Stimulated activated CD8-positive, alpha-beta memory T cell treated with anti-CD3 and anti-CD28 coated beads, Interleukin-2, amount 100 ng/mL, for 1 hour (primary cell): ENCODE data around the gene GORAB.

Experiments used
- DNase-seq, 2 donors: peaks; one replicate each; pipeline ENCODE4 v3.0.0-alpha.2; 2020; ENCODE audit warnings: low read depth in 2 of 2

Gene GORAB

DNA sequence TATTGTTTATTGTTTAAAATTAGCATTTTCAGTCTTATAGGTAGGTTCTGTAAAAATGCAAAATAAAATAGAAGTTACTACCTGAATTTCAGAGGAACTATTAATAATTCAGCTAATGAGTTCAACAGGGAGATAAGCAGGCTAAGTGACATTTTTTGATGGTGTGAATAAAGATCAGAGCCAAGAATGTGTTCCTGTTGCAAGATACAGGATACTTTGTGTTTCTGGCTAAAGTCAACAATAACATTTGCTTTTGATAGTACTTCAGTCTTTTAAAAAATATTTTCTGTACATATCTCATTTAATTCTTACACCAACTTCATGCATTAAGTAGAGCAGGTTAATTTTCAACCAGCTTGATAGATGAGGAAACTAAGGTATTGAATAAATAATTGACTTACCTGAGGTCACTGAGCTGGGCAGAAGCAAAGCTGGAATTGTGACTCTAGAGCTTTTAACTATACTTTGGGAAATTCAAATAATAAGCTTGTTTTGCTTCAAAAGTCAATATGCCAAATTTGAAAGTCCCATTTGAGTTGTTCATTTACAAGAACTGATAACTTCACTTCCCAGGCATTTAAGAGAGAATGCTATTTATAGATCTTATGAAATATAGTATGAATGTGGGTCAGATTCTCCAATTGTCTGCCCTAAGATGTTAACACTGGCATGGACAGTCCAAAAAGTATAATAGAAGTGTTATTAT is 6.0 kb downstream of the GORAB start:
- DNase-seq: no peak

DNA sequence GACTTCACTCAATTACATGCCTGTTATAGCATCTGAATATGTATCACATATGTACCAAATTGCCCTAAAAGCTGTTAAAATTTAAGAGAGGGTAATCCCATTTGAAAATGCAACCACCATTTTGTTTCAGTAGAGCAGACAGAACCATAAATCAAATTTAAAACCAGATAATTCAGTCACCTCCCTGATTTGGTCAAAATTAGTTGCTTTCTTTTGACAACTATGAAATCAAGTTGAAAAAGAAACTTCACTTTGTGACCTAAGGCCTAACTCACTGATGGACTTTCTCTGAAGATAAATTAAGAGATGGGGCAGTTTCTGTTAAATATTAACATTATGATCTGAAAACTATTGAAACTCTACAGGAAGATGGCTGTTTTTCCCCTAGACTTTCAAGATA is 6.7 kb downstream of the GORAB start:
- DNase-seq: no peak

DNA sequence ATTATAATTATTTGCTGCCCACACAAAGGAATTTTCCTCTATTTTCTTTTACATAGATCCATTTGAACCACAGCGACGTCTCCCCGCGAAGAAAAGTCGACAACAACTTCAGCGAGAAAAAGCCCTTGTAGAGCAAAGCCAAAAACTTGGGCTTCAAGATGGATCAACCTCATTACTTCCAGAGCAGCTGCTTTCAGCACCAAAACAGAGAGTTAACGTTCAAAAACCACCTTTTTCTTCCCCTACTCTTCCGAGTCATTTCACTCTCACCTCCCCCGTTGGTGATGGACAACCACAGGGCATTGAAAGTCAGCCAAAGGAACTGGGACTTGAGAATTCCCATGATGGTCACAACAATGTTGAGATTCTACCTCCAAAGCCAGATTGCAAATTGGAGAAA is 7.2 kb downstream of the GORAB start:
- no peak for DNase-seq

DNA sequence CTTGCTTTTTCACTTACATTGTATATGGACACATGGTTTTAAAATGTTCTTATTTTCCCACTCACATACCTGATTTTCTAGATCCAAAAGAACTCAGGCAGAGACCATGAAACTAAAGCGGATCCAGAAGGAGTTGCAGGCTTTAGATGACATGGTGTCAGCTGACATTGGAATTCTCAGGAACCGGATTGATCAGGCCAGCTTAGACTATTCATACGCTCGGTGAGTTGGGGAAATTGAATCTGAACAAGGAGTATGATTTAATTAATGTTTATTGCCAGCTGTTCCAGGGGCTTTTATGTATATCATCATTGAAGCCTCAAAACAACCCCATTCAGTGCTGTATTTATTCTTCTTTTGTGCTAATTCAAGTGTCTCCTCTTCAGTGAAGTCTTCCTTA is 12.7 kb downstream of the GORAB start:
- DNase-seq: no peak

DNA sequence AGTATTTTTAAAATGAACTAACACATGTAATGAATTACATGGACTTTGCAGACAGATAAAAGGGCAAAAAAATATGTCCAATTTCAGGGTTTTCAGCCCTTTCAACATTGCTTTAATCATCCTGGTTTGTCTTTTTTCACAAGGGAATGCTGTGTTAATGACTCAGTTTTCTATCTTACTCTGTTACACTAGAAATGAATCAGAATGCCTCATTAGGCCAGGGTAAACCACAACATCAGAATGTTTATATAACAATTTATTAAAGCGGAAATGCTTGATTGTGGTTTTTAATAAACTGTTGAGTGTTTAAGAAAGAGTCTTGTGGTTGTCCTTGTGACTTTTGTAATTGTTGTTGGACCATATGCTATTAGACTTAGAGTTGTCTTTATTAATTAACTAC is 13.5 kb downstream of the GORAB start:
- DNase-seq: no peak

DNA sequence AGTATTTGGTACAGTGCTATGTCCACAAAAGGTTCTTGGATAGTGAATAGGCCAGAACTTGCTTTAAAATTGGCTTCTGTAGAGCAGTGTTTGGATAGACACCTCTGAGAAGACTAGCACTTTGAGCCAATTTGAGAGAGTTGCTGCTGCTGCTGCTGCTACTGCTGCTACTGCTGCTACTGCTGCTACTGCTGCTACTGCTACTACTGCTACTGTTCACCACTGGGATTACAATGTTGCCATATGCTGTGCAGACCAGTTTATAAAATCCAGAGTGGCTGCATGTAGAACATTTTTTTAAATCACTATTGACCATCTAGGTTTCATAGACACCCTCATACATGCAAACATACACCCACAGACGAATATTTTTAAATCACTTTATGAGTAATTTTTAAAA is 15.3 kb downstream of the GORAB start:
- no peak for DNase-seq

DNA sequence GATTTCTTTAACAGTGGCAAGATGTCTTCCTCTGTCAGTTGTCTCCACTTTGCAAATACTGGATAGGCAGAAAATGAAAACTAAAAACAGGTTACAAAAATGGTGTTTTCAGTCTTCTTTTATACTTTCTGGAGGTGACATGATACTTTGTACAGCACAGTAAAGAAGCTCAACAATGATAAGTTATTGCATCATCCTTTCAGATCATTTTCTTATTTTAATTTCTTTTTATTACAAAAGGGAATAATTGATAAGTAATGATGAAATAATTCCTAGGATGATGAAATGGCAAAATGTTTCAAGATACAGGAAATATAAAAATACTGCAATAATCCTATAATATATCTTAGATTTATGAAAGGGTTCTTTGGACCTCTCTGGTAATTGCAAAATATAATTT is 16.5 kb downstream of the GORAB start:
- no peak for DNase-seq

DNA sequence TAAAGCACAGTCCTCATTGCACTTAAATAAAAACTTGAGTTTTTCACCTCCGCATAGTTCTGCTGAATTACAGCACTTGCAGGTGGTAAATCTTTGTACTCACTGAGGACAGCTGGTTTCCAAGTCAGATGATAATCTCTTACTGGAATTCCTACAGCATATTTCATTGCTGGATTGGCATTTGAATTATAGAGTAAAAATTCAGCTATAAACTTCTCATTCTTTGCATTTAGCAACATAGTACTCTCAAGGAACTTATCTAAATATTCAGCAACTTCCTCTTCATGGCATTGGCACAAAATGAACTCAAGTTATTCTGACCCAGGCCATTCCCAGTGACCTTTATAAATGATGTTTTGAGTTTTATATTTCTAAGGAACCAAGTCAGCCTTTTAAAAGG is 23.4 kb downstream of the GORAB start:
- no peak for DNase-seq

DNA sequence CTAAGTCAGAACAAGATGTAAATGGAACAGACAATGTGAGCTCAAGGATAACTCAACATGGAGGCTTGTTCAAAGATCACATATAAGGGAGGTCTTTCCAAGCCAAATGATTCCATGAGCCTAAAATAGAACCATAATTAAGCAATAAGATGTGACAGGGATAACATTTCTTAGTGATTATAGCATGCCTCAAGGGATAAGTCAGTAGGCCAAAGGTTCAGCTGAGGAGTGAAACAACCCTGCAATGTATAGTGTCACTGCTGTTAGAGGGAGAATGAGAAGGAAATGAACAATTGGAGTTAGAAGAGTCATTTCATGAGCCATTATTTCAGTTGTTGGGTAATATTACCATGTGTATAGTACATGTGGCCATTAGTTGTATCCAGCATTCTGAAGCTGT is 25.0 kb downstream of the GORAB start:
- DNase-seq: no peak

DNA sequence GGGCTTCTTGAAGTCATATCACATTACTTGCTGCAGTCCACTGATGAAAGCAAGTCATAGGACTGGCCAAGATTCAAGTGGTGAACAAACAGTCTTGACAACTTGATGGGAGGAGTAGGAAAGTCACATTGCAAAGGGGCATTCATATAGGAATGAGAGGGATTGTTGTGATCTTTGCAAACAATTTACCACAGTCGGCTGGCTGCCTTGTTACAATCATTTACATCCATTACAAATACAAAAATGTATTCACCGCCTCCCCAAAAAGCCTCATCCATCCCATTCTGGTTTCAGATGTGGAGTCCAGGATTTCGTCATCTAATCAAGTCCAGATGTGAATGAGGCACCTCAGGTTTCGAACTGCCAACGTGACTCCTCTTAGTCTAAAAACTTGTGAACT is 26.8 kb downstream of the GORAB start:
- DNase-seq: no peak

DNA sequence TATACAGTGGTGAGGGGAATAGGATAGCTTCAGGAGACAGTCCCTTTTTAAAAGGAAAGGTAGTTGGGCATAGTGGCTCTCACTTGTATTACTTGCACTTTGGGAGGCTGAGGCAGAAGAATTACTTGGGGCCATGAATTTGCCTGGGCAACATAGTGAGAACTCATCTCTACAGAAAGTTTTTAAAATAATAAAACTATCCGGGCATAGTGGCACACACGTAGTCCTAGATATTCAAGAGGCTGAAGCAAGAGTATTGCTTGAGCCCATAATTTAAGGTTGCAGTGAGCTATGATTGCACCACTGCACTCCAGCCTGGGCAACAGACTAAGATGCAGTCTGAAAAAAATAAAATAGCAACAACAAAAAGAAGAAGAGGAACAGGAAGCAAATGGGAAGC is 27.2 kb downstream of the GORAB start:
- DNase-seq: no peak

DNA sequence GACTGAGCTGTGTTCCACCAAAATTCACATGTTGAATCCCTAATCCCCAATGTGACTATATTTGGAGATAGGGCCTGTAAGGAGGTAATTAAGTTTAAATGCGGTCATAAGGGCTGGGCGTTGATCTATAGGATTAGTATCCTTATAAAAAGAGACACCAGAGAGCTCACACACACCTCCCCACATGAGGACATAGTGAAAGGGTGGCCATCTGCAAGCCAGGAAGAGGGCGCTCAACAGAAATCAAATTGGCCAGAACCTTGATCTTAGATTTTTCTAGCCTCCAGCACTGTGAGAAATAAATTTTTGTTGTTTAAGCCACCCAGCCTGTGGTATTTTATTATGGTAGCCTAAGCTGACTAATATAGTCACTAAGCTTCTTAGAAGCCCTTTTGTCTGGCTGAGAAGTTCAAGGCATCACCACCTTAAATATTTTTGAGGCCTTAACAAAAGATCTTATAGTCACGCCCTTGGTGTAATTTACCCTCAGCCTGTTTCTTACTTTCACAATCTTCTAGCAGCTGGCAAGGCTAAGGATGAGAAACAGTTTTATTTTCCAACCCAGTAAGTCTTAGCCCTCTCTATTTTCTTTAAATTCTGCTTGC is 28.8 kb downstream of the GORAB start:
- DNase-seq: no peak

DNA sequence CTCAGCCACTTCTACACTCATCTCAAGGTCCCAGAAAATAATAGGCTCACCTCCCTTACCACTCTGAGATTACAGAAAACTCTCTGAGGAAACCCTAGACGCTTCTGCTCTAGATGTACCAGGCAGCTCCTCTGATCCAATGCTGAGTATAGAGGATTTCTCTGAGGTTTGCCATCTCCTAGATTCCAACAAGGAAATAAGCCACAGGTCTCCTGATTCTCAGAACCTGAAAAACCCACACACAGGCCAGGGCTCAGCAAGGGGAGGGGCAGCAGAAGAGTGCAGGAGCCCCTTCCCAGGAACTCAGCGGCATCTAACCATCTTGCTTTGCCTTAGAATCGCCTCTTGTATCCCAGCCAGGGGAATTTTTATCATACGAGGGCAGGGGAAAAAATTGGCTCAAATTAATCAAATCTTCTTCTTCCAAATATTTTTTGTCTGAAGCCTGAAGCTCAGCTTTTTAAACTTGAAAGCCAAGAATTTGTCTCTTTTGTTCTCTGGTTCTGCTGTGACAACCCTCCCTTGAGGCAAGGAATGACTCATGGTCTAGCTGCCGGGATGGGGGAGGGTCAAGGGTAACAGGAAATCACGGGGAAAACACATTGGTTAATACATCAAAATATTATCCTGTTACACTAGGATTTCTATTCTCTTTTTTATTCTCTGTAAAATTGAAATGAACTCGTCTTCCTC is 30.8 kb downstream of the GORAB start:
- DNase-seq: no peak

DNA sequence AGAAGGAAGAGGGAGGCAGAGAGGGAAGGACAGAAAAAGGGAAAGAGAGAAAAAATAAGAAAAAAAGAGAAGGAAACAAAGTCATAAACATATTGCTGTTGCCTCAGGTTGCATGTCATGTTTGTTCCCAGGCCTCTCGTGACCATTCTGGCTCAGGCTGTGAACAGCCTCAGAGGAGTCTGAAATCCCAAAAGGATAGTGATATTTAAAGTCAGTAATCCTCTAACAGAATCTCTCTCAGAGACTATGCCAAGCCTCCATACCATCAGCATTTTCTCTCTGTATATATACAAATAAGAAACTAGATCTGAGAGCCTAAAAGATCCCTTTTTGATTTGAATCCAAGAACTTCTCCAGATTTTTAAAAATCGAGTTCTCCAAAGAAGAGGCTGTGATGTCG is 35.2 kb downstream of the GORAB start:
- DNase-seq: no peak

DNA sequence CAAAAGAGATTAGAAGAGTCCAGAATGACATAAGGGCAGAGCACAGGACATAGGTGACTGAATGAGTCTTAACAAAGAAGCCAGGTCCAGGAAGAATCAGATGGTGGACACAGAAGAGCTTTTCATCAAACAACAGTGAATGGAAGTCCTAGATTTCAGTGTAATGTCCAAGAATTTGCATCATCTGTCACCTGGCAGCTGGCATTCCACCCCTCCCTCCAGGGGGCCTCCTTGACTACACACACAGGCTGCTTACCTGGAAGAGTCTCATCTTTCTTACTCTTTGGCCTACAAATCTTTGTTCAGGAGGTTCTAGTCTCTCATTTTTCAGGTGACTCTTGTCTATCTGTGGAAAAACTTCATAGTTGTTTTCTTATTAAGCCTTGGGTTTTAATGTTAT is 36.2 kb downstream of the GORAB start:
- no peak for DNase-seq

DNA sequence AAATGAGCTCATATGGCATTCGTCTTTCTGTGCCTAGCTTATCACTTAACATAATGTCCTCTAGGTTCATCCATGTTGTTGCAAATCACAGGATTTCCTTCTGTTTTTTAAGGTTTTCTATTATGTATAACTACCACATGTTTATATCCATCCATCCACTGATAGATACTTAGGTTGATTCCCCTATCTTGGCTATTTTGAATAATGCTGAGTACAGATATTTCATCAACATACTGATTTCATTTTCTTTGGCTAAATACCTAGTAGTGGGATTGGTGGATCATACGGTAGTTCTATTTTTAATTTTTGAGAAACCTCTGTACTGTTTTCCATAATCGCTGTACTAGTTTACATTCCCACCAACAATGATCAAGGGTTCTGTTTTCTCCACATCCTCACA is 45.0 kb downstream of the GORAB start:
- DNase-seq: no peak

DNA sequence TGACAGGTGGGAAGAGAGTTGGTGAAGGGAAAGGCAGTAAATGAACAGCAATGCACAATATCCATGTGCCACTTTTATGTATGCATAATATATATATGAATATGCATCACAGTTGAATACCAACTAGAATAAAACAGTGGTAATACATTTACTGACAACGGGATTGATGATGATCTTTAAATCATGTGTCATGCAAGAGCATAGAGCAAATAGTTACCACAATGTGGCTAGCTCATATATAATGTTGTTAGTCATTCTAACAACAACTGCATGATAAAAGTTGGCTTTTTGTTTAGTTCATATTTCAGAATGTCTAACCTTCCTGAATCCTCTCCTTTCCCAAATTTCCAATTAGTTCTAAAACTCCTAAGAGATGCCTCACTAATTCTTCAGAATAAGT is 46.4 kb downstream of the GORAB start:
- DNase-seq: no peak

DNA sequence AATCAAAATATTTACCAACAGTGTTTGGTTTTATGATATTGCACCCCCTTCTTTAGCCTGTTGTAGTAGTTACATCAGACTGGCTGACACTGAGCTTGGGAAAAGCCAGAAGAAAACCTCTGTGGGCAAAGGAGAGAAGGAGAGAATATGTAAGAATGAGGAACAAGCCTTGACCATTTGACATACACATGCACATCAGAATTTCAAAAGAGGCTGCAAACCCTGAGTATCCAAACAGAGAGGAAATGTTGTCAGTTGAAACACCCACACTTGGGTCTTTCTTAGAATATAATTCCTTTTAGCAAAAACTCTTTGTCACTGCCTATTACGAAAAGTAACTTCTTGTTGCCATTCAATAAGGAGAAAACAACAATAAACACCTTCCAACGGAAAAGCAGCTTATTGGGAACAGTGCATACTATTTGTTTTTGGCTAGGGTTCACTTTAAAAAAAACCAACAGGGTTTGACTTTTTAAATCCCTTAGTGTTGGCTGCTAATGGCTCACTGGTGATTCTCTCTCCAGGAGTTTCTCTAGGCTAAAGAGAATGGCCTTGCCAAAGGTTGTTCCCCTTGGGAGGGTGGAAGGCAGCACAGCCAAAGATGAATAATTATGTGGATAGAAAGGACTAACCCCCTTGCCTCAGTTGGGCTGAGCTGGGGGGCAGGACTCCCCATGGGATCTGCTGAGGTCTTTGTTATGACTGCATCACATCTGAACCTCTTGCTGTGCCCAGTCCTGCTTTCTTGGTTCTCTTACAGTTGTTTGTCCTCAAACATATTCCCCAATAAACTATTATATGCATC is 48.9 kb downstream of the GORAB start:
- no peak for DNase-seq

DNA sequence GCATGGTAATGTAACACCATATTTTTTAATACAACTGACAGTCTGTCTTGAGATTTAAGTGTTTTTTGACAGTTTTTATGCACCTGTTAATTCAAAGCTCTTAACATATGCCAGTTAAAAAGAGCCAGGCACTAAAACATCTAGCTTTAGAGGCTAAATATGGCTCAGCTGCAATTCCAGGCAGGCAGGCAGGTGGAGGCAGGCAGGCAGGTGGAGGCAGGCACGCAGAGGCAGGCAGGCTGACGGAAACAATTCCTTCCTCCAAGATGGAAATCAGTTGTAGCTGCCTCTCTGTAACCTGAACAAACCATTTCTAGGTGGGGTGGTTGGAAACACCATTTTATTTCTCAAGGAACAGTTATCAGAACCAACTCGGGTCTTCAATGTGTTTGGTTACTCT is 51.2 kb downstream of the GORAB start:
- DNase-seq: no peak

DNA sequence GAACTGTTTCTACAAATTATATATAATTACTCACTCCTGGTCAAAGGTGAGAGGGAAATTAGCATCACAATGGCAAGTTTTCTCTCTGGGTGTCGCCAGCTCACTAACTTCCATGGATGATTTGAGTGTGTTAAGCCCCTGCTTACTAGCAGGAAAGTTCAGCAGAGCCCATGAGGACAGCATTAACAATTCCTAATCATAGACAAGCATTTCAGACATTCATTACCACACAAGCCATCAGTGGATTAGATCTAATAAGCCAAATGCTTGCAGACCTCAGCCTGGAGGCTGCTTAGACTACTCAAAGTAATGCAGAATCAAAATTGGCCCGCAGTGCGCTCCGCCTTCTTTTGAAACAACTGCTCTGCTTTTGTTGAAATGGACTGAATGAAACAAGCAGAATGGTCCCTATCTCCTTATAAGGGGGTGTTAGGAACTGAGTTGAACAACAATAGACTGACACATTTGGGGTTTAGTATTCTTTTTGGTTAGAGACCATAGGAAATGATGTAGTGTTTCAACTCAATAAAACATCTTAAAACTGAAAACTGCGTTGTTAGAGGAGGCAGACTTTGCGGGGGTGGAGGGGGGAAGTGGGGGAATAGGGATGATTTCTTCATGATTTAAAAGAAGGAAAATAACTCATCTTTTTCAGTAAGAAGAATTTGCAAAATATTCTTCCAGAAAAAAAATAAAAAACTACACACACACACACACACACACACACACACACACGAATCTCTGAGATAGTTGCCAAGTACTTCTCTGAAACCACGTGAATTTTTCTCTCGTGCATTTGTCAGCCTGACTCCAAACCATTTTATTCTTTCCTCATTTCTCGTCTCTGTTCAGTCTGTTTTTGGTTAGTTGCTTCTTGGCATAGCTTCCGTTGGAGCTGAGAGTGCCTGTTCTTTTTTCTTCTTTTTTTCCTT is 54.6 kb downstream of the GORAB start:
- no peak for DNase-seq

DNA sequence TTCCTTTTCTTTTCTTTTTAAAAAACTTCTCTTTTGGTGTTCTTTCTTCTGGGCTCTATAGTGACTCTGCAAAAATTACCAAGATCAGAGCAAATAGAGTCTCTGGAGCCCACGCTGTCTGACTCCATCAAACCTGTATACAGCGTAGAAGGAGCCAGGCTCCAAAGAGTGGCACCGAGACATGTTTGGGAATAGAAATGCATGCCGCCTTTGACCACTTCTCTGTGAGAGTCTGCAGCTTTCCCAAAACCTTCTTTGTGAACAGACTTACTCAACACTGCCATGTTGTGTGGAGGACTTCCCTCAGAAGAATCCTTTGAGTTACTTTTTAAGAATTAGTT is 55.3 kb downstream of the GORAB start:
- no peak for DNase-seq
